Kidney (tissue), 14 donors: ENCODE data around the gene ZNF19. TPM values are rescaled to one million over a fixed set of nuclear protein-coding genes. Genes with fewer than 3 reads are reported as not detected.

Experiments used
- DNase-seq, 5 donors: peaks; one replicate each; pipeline ENCODE4 v3.0.0-alpha.2; 2013 to 2020
- FAIRE-seq: peaks from 2 replicates; lab custom pipeline; 2012; peaks lifted over from hg19 to GRCh38; lab: Jason Lieb, UNC
- H3K27ac ChIP-seq, 2 donors: one replicate each; pipeline ENCODE4 v1.7.0; 2013; ENCODE audit warnings: low read depth in 2 of 2, low read length in 2 of 2, inconsistent platforms in 1 of 2
- H3K27me3 ChIP-seq: one replicate; pipeline ENCODE4 v1.7.1; 2013; ENCODE audit warnings: low read length, inconsistent platforms; ENCODE audit not compliant: control insufficient read depth, insufficient read depth
- H3K36me3 ChIP-seq, 3 donors: one replicate each; pipeline versions ENCODE4 v1.7.0 to v1.7.1; 2013; ENCODE audit warnings: low read length in 3 of 3, control low read depth in 1 of 3, inconsistent platforms in 1 of 3; ENCODE audit not compliant: insufficient read depth in 3 of 3, control insufficient read depth in 2 of 3
- H3K4me1 ChIP-seq, 3 donors: one replicate each; pipeline versions ENCODE4 v1.7.0 to v1.7.1; 2013; ENCODE audit warnings: low read length in 3 of 3, inconsistent platforms in 1 of 3, low read depth in 1 of 3; ENCODE audit not compliant: control insufficient read depth in 2 of 3, insufficient read depth in 2 of 3
- H3K4me3 ChIP-seq, 3 donors: one replicate each; pipeline versions ENCODE4 v1.7.0 to v1.8.1; 2013; ENCODE audit warnings: low read length in 3 of 3, control low read depth in 1 of 3, inconsistent platforms in 1 of 3
- H3K9ac ChIP-seq, 3 donors: one replicate each; pipeline versions ENCODE4 v1.7.0 to v1.7.1; 2013; ENCODE audit warnings: low read length in 3 of 3, control low read depth in 1 of 3, inconsistent platforms in 1 of 3
- H3K9me3 ChIP-seq, 3 donors: one replicate each; pipeline versions ENCODE4 v1.7.0 to v1.7.1; 2013; ENCODE audit warnings: low read length in 3 of 3, control low read depth in 1 of 3, inconsistent platforms in 1 of 3; ENCODE audit not compliant: control insufficient read depth in 2 of 3, insufficient read depth in 1 of 3
- CTCF ChIP-seq: IDR thresholded peaks from 3 replicates; pipeline ENCODE4 v1.5.1; 2012; ENCODE audit warnings: mild to moderate bottlenecking, moderate library complexity, borderline replicate concordance; ENCODE audit not compliant: insufficient read depth; ENCODE audit errors: extremely low read depth
- intact Hi-C: fragments of 100-400 bp; cut with DNase I; formaldehyde crosslinking; loops from one replicate; pipeline ENCODE4 v1.11.1; 2022
- polyA plus RNA-seq: library from polyadenylated mRNA; stranded (reverse); fragments of 350-450 nt; fragmentation: Illumina TruSeq; extraction: RNeasy Lipid Tissue Mini Kit (QIAGEN cat#74804); gene quantifications from one replicate; pipeline ENCODE4 v1.2.3, GENCODE V29; 2014; ENCODE audit warnings: low read depth, low replicate concordance; ENCODE audit not compliant: insufficient read depth
- total RNA-seq: library from RNA; stranded (reverse); fragmentation: NEBNext Ultra II Directional; extraction: Animal tissue kit (Norgen Biotek cat#: 25700); gene quantifications from one replicate; pipeline ENCODE4 v1.2.1, GENCODE V29; 2021
- donor health status: control.
- donor health status: control.
- donor health status: control.
- donor health status: control.
- donor health status: control.
- donor health status: DM: yes; HTN: yes; CAD: no.
- donor health status: Normal renal cell carcinoma (clear cell type).

Gene ZNF19
- total and polyA plus RNA-seq, 2 donors from 2014 or later = 5.9 to 22.3 TPM

- Histone ChIP-seq H3K9me3 (peaks cover 0 to 4% (median 3%) of the 10 kb centered on the region in 3 donors), H3K4me3 (no peak overlapping the region), H3K4me1 (no peaks in the 10 kb centered on the region), H3K36me3 (no peaks in the 10 kb centered on the region), H3K27me3 (no peaks in the 10 kb centered on the region), H3K27ac (no peak overlapping the region), H3K9ac (no peak overlapping the region)
- DNase-seq (no peak), FAIRE-seq (no peak)
- intact Hi-C loops = no loop called here
- TF ChIP-seq CTCF = no peak
These were observed 62.1 kb downstream of the ZNF19 start for GRCh38 chr16:71426880-71427615.

- peaks cover 0 to 4% (median 3%) of the 10 kb centered on the region in 3 donors for H3K9me3 ChIP-seq
- DNase-seq (peak in 4 of 5 donors; percentile 62 to 84 (median 80)), FAIRE-seq (no peak)
- H3K9ac ChIP-seq = no peak overlapping the region
- H3K27ac ChIP-seq = no peak overlapping the region
- H3K36me3 ChIP-seq = no peaks in the 10 kb centered on the region
- TF ChIP-seq CTCF = no peak
- intact Hi-C loops = no loop called here
- H3K4me1 ChIP-seq = no peaks in the 10 kb centered on the region
- H3K27me3 ChIP-seq = no peaks in the 10 kb centered on the region
- H3K4me3 ChIP-seq = no peak overlapping the region
These were observed 62.9 kb downstream of the ZNF19 start for GRCh38 chr16:71426069-71426879.

- intact Hi-C loops = no loop called here
- H3K4me1 ChIP-seq = no peaks in the 10 kb centered on the region
- FAIRE-seq (no peak), DNase-seq (no peak)
- H3K9me3 ChIP-seq = peaks cover 0 to 4% (median 3%) of the 10 kb centered on the region in 3 donors
- TF ChIP-seq CTCF = no peak
- no peaks in the 10 kb centered on the region for H3K27me3 ChIP-seq
- H3K9ac ChIP-seq = no peak overlapping the region
- H3K27ac ChIP-seq = no peak overlapping the region
- H3K36me3 ChIP-seq = no peaks in the 10 kb centered on the region
- H3K4me3 ChIP-seq = no peak overlapping the region
These were observed 63.4 kb downstream of the ZNF19 start for GRCh38 chr16:71425746-71426068.
